GM18951 (cell line): ENCODE measurements around the gene B4GALT2.

Experiments
- POLR2A ChIP-seq: IDR thresholded peaks from 4 replicates; pipeline ENCODE4 v1.6.1; 2011; ENCODE audit warnings: mild to moderate bottlenecking; ENCODE audit not compliant: insufficient read length, insufficient read depth; ENCODE audit errors: extremely low read depth
- in situ Hi-C: fragments of 300-500 bp; cut with MboI; formaldehyde crosslinking; loops from one replicate; pipeline ENCODE4 v1.12.0; 2022; ENCODE audit warnings: low sequenced_read_pairs, mixed read lengths, inconsistent platforms; ENCODE audit not compliant: unreplicated experiment

B4GALT2 gene

GRCh38 chr1:43991476-43992231 is 12.6 kb downstream of the B4GALT2 start, which contains the start of gene CCDC24:
Gene CCDC24, plus strand, starts transcription at chr1:43991599. Its CDS starts 280 bp downstream, at chr1:43991879.
- peak; percentile 39 for TF ChIP-seq POLR2A
- in situ Hi-C loops, result no loop called here

- in situ Hi-C loops, result no loop called here
- TF ChIP-seq POLR2A, result no peak
These were observed 13.4 kb downstream of the B4GALT2 start for GRCh38 chr1:43992232-43992995.

GRCh38 chr1:43993206-43993914 is 14.3 kb downstream of the B4GALT2 start:
- no peak for TF ChIP-seq POLR2A
- in situ Hi-C loops, result no loop called here

- no peak for TF ChIP-seq POLR2A
- in situ Hi-C loops, result no loop called here
These were observed 15.1 kb downstream of the B4GALT2 start for GRCh38 chr1:43994071-43994470.

GRCh38 chr1:43994794-43995790 is 16.1 kb downstream of the B4GALT2 start:
- no peak for TF ChIP-seq POLR2A
- in situ Hi-C loops, result no loop called here

GRCh38 chr1:43995984-43996732 is 17.1 kb downstream of the B4GALT2 start:
- no peak for TF ChIP-seq POLR2A
- in situ Hi-C loops, result no loop called here

GRCh38 chr1:43996733-43997115 is 17.7 kb downstream of the B4GALT2 start:
- TF ChIP-seq POLR2A, result no peak
- in situ Hi-C loops, result no loop called here

GRCh38 chr1:43997295-43997999 is 18.4 kb downstream of the B4GALT2 start:
- in situ Hi-C loops, result no loop called here
- TF ChIP-seq POLR2A, result no peak

- TF ChIP-seq POLR2A, result no peak
- in situ Hi-C loops, result no loop called here
These were observed 19.0 kb downstream of the B4GALT2 start for GRCh38 chr1:43998000-43998378.

GRCh38 chr1:43999455-43999854 is 20.4 kb downstream of the B4GALT2 start:
- TF ChIP-seq POLR2A, result no peak
- in situ Hi-C loops, result no loop called here

- in situ Hi-C loops, result no loop called here
- no peak for TF ChIP-seq POLR2A
These were observed 21.2 kb downstream of the B4GALT2 start for GRCh38 chr1:44000122-44000665.

GRCh38 chr1:44002165-44002564 is 23.2 kb downstream of the B4GALT2 start:
- TF ChIP-seq POLR2A, result no peak
- in situ Hi-C loops, result no loop called here
